HG03439 (cell line): ENCODE results near the gene EPHA4.

Source experiments
- ATAC-seq: cut with Tn5 transposase; IDR thresholded peaks from one replicate; pipeline ENCODE4 v1.9.1; 2021; ENCODE audit warnings: mild to moderate bottlenecking, moderate library complexity; ENCODE audit not compliant: unreplicated experiment

The EPHA4 gene

DNA sequence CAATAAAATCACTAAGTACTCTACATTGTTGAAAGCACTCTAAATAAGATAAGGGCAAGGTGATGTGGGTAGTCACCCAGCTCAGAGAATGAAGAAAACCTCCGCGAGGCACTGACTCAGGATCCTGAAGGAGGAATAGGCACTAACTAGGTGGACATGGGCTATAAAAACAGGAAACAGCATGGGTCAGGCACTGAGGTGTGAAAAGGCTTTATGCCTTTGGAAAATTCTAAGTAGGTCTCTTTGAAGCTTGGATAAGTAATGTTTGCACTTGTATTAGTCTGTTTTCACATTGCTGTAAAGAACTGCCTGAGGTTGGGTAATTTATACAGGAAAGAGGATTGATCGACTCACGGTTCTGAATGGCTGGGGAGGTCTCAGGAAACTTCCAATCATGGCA, 161.6 kb downstream of the EPHA4 start:
- no peak for ATAC-seq

DNA sequence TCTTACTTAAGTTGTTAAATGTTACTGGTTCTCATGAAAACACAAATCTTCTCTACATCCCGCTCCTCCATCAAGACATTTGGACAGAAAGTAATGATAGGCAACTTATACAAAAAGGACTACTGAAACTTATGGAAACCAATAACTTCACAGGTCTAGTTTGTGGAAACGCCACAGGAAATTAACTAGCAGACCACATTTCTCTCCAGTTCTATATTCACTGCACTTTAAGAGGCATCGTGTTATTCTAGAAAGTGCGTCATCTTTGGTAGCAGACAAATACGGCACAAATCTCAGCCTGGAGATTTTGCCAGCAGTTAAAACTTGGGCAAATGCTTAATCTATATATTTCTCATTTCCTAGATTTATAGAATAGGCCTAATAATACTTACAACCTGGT, 164.3 kb downstream of the EPHA4 start:
- no peak for ATAC-seq

DNA sequence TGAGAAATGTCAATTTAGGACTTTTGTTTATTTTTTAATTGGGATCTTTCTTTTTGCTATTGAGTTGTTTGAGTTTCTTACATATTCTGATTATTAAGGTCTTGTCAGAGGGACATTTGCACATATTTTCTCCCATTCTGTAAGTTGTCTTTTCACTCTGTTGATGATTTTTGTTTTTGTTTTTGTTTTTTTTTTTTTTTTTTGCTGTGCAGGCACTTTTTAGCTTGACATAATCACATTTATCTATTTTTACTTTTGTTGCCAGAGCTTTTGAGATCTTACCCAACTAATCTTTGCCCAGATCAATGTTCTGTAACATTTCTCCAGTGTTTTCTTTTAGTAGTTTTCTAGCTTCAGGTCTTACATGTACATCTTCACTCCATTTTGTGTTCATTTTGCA, 166.6 kb downstream of the EPHA4 start:
- ATAC-seq = no peak

DNA sequence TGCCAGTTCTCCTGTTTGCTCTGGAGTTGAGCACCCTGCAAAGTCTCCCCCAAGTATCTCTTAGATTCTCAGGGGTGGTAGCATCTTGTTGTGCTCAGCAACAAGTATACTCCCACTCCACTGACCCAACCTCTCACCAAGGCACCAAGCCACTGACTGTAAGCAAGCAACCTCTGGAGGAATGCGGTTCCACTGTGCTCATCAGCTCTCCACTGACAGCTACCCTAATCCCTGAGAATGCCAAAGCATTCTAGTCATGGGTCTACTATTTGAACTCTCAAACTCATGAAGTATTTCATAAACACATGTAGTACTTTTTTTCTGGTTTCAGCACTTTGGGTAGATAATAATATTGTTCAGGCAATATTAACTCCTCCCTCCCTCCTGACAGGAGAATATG, 170.0 kb downstream of the EPHA4 start:
- ATAC-seq = no peak

DNA sequence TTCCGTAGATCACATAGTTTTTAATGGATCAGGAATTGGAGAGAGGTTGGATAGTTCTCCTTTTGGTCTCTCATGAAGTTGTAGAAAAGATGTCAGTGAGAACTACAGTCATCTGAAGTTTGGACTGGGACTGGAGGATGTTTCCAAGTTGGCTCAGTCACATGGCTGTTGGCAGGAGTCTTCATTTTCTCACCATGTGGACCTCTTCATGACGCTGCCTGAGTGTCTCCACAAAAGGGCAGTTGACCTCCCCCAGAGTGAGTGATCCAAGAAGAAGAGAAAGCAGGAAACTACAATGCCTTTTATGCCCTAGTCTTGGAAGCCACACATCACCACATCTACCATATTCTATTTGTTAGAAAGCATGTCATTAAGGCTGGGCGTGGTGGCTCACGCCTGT, 171.7 kb downstream of the EPHA4 start:
- ATAC-seq = no peak

DNA sequence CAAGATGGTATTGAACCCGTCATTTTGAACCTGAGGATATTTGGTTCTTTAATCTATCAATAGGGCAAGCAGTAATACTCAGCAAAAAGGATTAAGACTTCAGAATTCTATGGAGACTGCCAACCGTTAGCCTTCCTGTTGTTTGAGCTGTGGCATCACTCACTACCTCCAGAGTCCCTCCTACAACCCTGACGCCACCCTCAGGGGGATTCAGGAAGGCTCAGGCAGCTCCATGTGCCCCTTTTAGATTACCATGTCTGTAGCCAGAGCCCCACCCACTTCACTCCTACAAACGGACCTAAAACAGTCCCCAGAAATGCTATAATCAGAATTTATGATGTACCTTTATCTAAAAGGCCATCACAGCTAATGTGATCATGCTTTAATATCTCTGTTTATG, 172.9 kb downstream of the EPHA4 start:
- no peak for ATAC-seq

DNA sequence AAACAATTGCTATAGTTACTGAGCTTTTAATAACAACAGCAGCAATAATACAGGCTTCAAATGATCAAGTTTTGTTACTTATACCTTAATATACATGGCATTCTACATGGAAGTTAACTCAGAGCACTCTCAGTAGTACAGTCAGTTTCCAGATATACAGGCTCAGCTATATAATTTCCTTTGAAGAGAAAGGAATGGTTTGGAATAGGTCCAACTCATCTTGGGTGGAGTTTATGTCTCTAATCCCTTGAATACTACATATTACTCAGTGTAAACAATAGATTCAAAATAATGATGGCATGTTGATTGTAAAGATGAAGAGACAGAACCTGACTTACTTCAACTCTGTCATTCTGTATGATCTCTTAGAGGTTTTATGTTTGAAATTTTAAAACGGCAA, 174.9 kb downstream of the EPHA4 start:
- no peak for ATAC-seq

DNA sequence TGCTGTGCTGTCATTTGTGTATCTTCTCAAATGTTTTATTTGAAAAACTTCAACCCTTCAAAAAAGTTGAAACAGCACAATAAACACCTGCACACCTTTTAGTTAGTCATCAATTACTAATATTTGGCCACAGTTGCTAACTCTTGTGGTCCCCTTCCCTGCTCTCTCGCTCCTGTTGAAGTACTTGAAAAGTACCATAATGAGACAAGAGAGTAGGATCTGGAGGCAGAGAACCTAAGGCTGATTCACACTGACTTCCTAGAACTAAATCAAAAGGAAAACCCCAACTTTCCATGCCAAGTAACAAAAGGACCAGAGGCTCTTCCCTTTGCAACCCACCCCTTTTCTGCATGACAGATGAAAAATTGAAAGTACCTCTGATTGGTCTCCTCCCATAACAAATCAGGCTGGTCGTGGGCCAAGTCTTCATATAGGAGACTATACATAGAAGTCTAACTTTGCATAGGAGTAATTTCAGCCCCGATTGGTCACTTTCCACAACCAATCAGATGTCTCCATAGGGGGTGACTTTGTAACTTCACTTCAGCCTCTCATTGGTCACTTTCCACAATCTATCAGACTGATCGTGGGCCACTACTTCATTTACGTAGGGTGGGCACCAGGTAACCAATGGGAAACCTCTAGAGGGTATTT, 179.7 kb downstream of the EPHA4 start:
- ATAC-seq = no peak

DNA sequence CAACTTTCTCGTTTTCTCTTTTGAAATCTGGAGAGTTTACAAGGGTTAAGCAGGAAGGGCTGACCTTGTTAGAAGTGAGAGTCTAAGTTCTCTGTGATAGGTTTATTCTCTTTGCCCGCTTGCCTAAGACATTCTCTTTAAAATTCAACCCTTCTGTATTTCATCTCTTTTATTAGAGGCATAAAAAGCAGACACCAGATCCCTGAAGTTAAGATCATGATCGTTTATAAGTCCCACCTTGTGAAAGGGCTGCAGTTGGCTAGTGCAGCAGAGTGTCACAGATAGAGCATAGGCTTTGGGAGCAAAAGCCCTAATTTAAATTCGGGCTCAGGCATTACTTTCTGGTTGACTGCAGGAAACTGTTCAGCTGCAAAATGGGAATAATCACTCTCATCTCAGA, 181.2 kb downstream of the EPHA4 start:
- no peak for ATAC-seq

DNA sequence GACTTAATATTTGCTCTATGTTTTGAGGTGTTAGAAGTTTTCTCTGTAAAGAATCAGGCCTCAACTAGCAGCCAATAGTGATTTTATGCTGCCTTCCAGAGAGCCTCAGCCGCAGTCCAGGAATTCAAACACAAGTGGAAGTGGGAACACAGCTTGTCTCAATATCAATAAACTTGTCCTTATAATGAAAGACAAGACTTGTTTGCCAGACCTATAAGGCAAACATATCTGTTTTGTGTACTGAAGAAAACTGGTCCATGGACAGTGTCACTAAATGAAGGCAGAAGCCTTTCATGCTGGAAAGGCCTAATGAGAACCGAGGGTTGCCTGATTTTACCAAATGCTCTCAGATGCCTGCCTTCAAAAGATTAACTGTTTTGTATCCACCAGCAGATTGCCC, 182.2 kb downstream of the EPHA4 start:
- no peak for ATAC-seq

DNA sequence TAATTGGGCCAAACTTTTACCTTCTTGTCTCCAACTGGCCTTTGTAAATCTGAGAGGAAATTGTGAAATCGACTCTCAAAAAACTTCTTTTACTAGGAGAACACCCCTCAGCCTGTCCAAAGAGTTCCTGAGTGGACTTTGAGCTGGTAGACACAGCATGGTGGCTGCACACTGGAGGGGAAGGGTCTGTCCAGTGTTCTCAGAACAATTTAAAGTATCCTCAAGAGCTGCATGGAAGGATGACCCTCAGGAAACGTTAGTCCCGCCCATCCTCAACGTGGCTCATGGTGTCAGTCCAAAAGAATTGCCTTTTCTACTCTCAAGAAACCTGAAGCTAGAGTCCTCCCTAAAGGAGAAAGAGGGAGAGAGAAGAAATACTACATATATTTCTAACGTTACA, 182.7 kb downstream of the EPHA4 start:
- no peak for ATAC-seq

DNA sequence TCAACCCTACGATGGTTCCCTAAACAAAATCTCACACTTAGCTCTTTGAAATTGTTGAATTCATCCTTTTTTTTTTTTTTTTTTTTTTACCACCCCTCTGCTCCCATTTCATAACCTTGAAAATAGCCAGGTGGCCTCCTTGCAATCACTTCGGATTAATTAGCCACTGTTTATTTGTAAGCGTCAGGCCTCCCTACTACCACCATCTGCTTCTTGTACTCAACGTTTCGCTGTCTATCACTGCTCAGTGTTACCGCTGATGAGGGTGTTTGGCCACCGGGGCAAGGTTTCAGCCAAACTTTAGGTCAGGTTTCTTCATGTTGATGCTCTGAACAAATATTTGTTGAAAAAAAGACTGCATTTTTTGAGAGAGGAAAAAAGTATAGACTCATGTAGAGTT, 183.2 kb downstream of the EPHA4 start:
- no peak for ATAC-seq

DNA sequence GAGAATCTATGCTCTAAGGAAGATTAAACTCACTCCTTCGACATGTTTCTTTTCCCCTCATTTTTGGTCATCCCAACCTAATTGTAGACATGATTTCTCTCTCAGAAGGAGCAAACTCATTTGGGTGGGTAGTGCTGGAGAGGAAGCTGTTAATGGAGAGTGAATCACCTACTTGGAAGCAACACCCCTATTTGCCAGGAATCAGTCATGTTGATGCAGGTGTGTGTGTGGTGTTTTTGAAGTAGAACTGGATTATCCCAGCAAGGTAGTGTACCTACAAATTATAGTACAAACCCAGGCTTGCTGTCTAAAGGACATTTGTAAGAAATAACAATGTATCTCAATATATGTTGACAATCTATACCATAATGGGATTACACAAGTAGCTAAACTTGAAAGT, 186.4 kb downstream of the EPHA4 start:
- no peak for ATAC-seq

DNA sequence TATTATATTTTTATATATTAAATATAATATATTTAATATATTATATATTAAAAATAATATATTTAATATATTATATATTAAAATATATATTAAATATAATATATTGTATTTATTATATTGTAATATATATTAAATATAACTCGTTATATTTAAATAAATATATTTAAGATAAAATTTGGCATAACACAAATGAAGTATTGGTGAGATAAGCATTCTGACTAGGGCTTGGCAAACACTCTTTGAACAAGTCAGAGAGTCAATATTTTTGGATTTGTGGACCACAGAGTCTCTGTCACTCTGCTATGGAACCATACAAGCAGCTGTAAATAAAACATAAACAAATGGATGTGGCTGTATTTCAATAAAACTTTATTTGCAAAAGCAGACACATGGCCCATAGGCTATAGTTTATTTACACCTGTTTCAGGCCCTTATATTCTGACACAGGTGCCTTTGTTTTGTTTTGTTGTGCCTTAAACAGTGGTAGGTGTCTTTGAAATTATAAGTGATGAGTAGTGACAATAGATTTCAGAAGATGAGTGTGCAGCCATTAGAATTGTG, 190.1 kb downstream of the EPHA4 start:
- no peak for ATAC-seq

DNA sequence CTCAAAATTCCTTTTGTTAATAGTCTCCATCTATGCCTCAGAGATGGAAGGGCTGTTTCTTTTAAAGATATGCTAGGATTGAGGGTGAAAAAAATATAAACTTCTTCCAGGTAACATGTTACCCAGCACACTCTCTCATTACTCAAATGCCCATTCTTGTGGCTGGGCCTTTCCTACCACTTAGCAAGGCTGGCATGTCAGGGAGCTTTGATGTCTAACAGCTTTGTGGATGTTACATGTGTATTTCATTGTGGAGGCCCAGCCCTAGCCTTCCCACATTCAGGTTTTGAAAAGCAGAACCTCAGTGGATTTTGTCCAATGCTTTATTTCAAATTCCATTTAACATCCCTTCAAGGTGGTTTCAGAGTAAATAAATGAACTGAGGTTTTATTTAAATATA, 191.4 kb downstream of the EPHA4 start:
- no peak for ATAC-seq

DNA sequence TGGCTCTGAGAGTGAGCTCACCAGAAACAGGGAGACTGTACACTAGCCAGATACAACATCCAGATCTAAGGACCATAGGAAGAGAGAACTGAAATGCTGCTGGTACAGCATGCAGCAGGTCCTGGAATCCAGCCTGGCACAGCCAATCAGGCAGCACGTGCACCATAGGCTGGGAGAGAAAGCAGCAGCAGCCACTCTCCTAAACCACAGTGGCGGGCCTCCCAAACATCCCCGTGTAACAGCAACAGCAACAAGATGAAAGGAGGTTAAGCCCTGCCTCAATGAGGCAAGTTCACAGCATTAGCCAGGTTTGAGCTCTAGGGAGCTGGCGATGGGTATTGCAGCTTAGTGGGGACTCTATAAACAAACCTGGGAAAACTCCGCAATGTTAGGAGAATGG, 192.0 kb downstream of the EPHA4 start:
- ATAC-seq = no peak

DNA sequence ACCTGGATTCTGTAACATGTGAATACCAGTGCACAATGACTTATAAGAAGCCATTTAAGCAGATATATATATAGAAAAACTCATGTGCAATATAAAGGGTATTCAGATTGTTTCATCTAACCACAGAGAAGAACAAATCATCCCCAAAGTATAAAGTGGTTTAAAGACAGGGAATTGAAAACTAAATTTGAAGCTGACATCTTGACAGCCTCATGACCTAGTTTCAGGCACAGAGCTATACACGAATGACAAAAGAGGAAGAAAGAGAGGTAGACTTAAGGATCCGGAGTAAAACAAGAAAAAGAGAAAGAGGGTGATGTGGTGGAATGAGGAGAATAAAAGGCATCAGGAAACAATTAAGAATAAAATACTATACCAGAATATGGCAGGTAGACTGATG, 194.5 kb downstream of the EPHA4 start:
- no peak for ATAC-seq

DNA sequence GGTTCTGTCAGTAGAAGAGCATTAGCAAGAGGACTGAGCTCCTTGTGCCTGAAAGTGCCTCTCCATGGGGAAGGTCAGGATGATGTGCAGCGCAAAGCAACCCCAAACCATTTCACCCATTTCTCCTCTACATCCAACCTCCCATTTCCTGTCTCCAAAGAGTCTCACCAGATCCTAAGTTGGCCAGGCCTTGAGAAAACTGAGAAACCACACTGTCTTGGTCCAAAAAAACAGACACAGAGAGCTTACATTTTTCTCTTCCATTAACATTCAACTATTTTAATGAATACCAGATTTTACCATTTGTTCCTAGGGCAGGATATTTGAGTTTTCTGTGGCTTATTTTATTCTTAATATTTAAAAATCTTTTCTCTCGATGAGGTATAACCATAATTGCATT, 195.0 kb downstream of the EPHA4 start:
- no peak for ATAC-seq

DNA sequence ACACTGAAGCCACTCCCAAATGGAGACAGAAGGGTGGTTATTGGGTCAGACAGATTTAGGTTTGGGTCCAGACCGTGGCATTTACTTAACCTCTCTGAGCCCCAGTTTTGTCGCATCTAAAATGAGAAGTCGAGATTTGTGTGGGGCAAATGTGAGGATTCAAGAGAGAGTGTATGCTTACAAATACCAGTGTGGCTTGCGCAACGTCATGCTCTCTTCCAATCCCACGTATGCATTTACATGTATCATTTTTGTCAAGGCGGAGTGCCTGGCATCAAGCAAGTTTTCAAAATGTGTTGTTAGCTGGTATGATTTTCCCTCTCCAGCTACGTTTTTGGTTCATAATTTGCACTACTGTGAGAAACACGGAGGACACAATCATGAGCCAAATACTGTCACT, 197.9 kb downstream of the EPHA4 start:
- ATAC-seq = no peak

DNA sequence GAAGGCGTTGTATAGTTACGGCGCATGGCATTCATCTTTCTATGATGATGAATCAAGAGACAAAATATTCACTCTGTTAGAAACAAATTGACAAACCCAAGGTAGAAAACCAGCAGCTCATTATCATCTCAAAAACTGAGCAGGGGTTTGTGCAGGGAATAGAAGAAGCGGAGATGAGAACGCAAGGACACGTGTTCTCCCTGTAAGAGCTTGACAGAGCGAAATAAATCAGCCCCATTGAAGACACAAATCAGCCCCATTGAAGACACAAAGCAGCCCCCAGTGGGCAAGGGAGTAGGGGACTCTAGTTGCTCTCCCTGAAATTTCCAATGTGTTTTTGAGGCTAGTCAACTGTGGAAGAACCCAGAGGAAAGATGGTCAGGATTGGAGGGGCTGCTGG, 199.2 kb downstream of the EPHA4 start:
- no peak for ATAC-seq

DNA sequence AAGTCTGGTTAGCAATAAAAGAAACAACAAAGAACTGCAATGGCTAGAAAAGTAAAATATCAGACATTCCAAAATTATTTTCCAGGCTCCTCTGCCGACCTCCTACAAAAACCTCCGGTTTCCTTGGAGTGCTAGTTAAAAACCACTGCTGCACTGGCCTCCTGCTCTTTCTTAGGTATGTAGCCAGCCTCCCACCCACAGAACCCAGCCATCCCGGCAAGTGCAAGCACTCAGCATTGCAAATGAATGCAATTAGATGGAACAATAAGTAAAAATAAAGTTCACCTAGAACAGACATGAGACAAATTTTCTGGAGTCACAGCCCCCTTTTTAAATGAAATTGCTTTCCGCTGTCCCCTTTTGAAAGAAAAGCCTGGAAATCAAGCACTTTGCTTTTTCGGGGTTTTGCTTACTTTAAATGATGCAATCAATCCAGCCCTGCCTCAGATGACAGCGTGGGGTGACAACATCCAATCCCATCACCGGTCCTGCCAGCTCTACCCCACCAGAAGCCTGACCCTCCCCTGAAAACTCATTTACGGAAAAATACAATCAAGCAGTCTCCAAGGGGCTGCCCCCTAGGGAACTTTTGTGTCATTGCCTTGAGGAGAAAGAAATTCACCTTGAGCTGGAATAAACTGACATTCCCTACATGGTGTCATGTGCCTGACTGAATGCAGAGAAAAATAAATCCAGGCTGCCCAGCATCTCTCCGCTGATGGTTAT, 199.8 kb downstream of the EPHA4 start:
- no peak for ATAC-seq

DNA sequence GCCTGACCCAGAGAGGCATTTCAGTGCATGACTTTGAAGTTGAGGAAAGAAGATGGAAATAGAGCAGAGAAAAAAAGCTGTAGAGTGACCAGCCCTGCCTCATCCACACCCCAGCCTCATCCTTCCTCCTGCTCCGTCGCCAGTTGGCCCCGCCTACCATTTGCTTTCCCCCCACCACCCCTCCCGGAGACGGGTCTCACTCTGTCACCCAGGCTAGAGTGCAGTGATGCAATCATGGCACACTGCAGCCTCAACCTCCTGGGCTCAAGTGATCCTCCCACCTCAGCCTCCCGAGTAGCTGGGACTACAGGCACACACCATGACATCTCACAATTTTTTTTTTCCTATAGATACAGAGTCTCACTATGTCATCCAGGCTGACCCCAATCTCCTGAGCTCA, 200.8 kb downstream of the EPHA4 start:
- no peak for ATAC-seq

DNA sequence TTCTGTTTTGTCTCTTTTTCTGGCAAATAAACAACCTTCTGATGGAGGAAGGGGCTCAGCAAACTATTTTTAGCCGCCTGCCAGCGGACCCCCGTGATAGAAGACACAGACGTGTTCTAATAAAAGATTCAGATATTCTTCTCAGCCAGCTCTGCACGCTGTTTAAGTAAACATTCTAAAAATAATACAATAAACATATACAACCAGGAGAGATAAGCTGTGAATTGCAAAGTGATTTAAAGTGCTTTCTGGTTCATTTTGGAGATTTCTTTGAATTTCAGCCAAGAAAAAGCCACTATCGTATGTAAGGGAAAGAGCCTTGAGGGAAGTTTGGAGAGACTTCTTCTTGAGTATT, 201.3 kb downstream of the EPHA4 start:
- no peak for ATAC-seq
